ENCODE results near the gene RIN3.

DNA sequence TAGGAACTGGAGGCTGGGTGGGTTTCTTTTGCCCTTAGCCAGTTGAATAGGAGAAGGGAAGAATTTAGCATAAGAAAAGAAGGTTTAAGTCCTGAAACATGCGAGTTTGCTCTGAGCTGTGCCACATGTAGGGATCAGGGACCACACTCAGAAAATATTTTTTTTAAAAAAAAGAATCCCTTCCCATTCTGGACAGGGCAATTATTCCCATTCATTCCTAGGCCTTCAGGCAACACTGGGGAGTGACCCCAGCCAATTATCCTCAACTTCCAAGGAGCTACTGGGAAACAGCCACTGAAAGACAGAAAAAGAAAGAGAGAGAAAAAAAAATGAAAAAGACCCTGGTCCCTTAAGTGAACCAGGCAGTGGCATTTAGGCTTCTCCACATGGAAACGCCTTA, 115.1 kb downstream of the RIN3 start:
- TF ChIP-seq, protein P1, sequence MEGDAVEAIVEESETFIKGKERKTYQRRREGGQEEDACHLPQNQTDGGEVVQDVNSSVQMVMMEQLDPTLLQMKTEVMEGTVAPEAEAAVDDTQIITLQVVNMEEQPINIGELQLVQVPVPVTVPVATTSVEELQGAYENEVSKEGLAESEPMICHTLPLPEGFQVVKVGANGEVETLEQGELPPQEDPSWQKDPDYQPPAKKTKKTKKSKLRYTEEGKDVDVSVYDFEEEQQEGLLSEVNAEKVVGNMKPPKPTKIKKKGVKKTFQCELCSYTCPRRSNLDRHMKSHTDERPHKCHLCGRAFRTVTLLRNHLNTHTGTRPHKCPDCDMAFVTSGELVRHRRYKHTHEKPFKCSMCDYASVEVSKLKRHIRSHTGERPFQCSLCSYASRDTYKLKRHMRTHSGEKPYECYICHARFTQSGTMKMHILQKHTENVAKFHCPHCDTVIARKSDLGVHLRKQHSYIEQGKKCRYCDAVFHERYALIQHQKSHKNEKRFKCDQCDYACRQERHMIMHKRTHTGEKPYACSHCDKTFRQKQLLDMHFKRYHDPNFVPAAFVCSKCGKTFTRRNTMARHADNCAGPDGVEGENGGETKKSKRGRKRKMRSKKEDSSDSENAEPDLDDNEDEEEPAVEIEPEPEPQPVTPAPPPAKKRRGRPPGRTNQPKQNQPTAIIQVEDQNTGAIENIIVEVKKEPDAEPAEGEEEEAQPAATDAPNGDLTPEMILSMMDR (IDR thresholded peaks at IDR 0.05; ENCODE audit: low read length): no peak
- no peak for TF ChIP-seq EZH2 (optimal IDR thresholded peaks at IDR 0.05; ENCODE audit: low read depth, low read length)
